ENCODE data around the gene EIF4E2.

The EIF4E2 gene

GRCh38 chr2:232604535-232604934, 54.0 kb downstream of the EIF4E2 start:
- no peak for DNase-seq

- no peak for DNase-seq
Observed at GRCh38 chr2:232607011-232607410, 56.5 kb downstream of the EIF4E2 start.

- DNase-seq: no peak
Observed at GRCh38 chr2:232609607-232610006, 59.1 kb downstream of the EIF4E2 start.

- no peak for DNase-seq
Observed at GRCh38 chr2:232610081-232610480, 59.6 kb downstream of the EIF4E2 start.

- no peak for DNase-seq
Observed at GRCh38 chr2:232611061-232611460, 60.6 kb downstream of the EIF4E2 start.

GRCh38 chr2:232611559-232612218, 61.2 kb downstream of the EIF4E2 start:
- DNase-seq: peak; percentile 59

- DNase-seq: no peak
Observed at GRCh38 chr2:232613538-232614134, 63.1 kb downstream of the EIF4E2 start.

GRCh38 chr2:232615339-232615738, 64.8 kb downstream of the EIF4E2 start:
- no peak for DNase-seq

All from fibroblast of skin of right biceps (primary cell).